ENCODE results near the gene SLN.

The SLN gene

GRCh38 chr11:107743191-107743590 is 31.3 kb upstream of the SLN start:
- H3K27me3 ChIP-seq (ENCODE audit: insufficient read depth, low read length) = peaks cover 36% of the 10 kb centered on the region
- no peaks in the 10 kb centered on the region for H3K79me2 ChIP-seq (ENCODE audit: control insufficient read depth, insufficient read depth, low read length, unreplicated experiment)
- no peak overlapping the region for H2AFZ ChIP-seq (ENCODE audit: low read length, unreplicated experiment)
- H3K36me3 ChIP-seq (ENCODE audit: insufficient read depth, low read length) = no peaks in the 10 kb centered on the region
- no peak overlapping the region for H3K4me3 ChIP-seq (ENCODE audit: low read depth, low read length)
- no peaks in the 10 kb centered on the region for H3K4me1 ChIP-seq (ENCODE audit: control insufficient read depth, insufficient read depth, low read length, unreplicated experiment)
- no peak overlapping the region for H3K27ac ChIP-seq (ENCODE audit: low read depth, low read length)

GRCh38 chr11:107741044-107741823 is 29.4 kb upstream of the SLN start:
- Histone ChIP-seq H3K36me3 (ENCODE audit: insufficient read depth, low read length) (no peaks in the 10 kb centered on the region), H2AFZ (ENCODE audit: low read length, unreplicated experiment) (no peak overlapping the region), H3K4me3 (ENCODE audit: low read depth, low read length) (no peak overlapping the region), H3K27ac (ENCODE audit: low read depth, low read length) (no peak overlapping the region), H3K4me1 (ENCODE audit: control insufficient read depth, insufficient read depth, low read length, unreplicated experiment) (no peaks in the 10 kb centered on the region), H3K27me3 (ENCODE audit: insufficient read depth, low read length) (peaks cover 35% of the 10 kb centered on the region), H3K79me2 (ENCODE audit: control insufficient read depth, insufficient read depth, low read length, unreplicated experiment) (no peaks in the 10 kb centered on the region)

GRCh38 chr11:107740271-107740670 is 28.4 kb upstream of the SLN start:
- Histone ChIP-seq H3K27me3 (ENCODE audit: insufficient read depth, low read length) (peaks cover 34% of the 10 kb centered on the region), H3K79me2 (ENCODE audit: control insufficient read depth, insufficient read depth, low read length, unreplicated experiment) (no peaks in the 10 kb centered on the region), H3K27ac (ENCODE audit: low read depth, low read length) (no peak overlapping the region), H3K4me1 (ENCODE audit: control insufficient read depth, insufficient read depth, low read length, unreplicated experiment) (no peaks in the 10 kb centered on the region), H3K36me3 (ENCODE audit: insufficient read depth, low read length) (no peaks in the 10 kb centered on the region), H2AFZ (ENCODE audit: low read length, unreplicated experiment) (no peak overlapping the region), H3K4me3 (ENCODE audit: low read depth, low read length) (no peak overlapping the region)

- H3K4me1 ChIP-seq (ENCODE audit: control insufficient read depth, insufficient read depth, low read length, unreplicated experiment) = no peaks in the 10 kb centered on the region
- no peak overlapping the region for H2AFZ ChIP-seq (ENCODE audit: low read length, unreplicated experiment)
- no peak overlapping the region for H3K27ac ChIP-seq (ENCODE audit: low read depth, low read length)
Observed at GRCh38 chr11:107736546-107736945, 24.7 kb upstream of the SLN start.

GRCh38 chr11:107733518-107733917 is 21.7 kb upstream of the SLN start:
- Histone ChIP-seq H3K79me2 (ENCODE audit: control insufficient read depth, insufficient read depth, low read length, unreplicated experiment) (no peaks in the 10 kb centered on the region), H3K4me1 (ENCODE audit: control insufficient read depth, insufficient read depth, low read length, unreplicated experiment) (no peaks in the 10 kb centered on the region), H2AFZ (ENCODE audit: low read length, unreplicated experiment) (no peak overlapping the region), H3K27me3 (ENCODE audit: insufficient read depth, low read length) (peaks cover 34% of the 10 kb centered on the region), H3K27ac (ENCODE audit: low read depth, low read length) (no peak overlapping the region), H3K36me3 (ENCODE audit: insufficient read depth, low read length) (no peaks in the 10 kb centered on the region), H3K4me3 (ENCODE audit: low read depth, low read length) (no peak overlapping the region)

More at GRCh38 chr11:107736546-107736945, 24.7 kb upstream of the SLN start:
- peaks cover 38% of the 10 kb centered on the region for H3K27me3 ChIP-seq (ENCODE audit: insufficient read depth, low read length)
- no peaks in the 10 kb centered on the region for H3K79me2 ChIP-seq (ENCODE audit: control insufficient read depth, insufficient read depth, low read length, unreplicated experiment)
- no peak overlapping the region for H3K4me3 ChIP-seq (ENCODE audit: low read depth, low read length)
- H3K36me3 ChIP-seq (ENCODE audit: insufficient read depth, low read length) = no peaks in the 10 kb centered on the region

GRCh38 chr11:107732689-107733051 is 20.8 kb upstream of the SLN start:
- Histone ChIP-seq H3K79me2 (ENCODE audit: control insufficient read depth, insufficient read depth, low read length, unreplicated experiment) (no peaks in the 10 kb centered on the region), H3K27ac (ENCODE audit: low read depth, low read length) (no peak overlapping the region), H3K4me1 (ENCODE audit: control insufficient read depth, insufficient read depth, low read length, unreplicated experiment) (no peaks in the 10 kb centered on the region), H2AFZ (ENCODE audit: low read length, unreplicated experiment) (no peak overlapping the region), H3K4me3 (ENCODE audit: low read depth, low read length) (no peak overlapping the region), H3K36me3 (ENCODE audit: insufficient read depth, low read length) (no peaks in the 10 kb centered on the region), H3K27me3 (ENCODE audit: insufficient read depth, low read length) (peaks cover 28% of the 10 kb centered on the region)

- Histone ChIP-seq H3K27ac (ENCODE audit: low read depth, low read length) (no peak overlapping the region), H3K27me3 (ENCODE audit: insufficient read depth, low read length) (peaks cover 29% of the 10 kb centered on the region), H2AFZ (ENCODE audit: low read length, unreplicated experiment) (no peak overlapping the region), H3K4me3 (ENCODE audit: low read depth, low read length) (no peak overlapping the region), H3K36me3 (ENCODE audit: insufficient read depth, low read length) (no peaks in the 10 kb centered on the region), H3K79me2 (ENCODE audit: control insufficient read depth, insufficient read depth, low read length, unreplicated experiment) (no peaks in the 10 kb centered on the region), H3K4me1 (ENCODE audit: control insufficient read depth, insufficient read depth, low read length, unreplicated experiment) (no peaks in the 10 kb centered on the region)
Observed at GRCh38 chr11:107731941-107732688, 20.3 kb upstream of the SLN start.

- Histone ChIP-seq H3K79me2 (ENCODE audit: control insufficient read depth, insufficient read depth, low read length, unreplicated experiment) (no peaks in the 10 kb centered on the region), H3K4me3 (ENCODE audit: low read depth, low read length) (no peak overlapping the region), H3K27ac (ENCODE audit: low read depth, low read length) (no peak overlapping the region), H2AFZ (ENCODE audit: low read length, unreplicated experiment) (no peak overlapping the region), H3K4me1 (ENCODE audit: control insufficient read depth, insufficient read depth, low read length, unreplicated experiment) (peaks cover 14% of the 10 kb centered on the region), H3K36me3 (ENCODE audit: insufficient read depth, low read length) (no peaks in the 10 kb centered on the region), H3K27me3 (ENCODE audit: insufficient read depth, low read length) (peaks cover 27% of the 10 kb centered on the region)
Observed at GRCh38 chr11:107722662-107723061, 10.8 kb upstream of the SLN start.

GRCh38 chr11:107721207-107721606 is 9.4 kb upstream of the SLN start:
- Histone ChIP-seq H3K36me3 (ENCODE audit: insufficient read depth, low read length) (no peaks in the 10 kb centered on the region), H3K79me2 (ENCODE audit: control insufficient read depth, insufficient read depth, low read length, unreplicated experiment) (no peaks in the 10 kb centered on the region), H3K27ac (ENCODE audit: low read depth, low read length) (no peak overlapping the region), H2AFZ (ENCODE audit: low read length, unreplicated experiment) (no peak overlapping the region), H3K4me1 (ENCODE audit: control insufficient read depth, insufficient read depth, low read length, unreplicated experiment) (peaks cover 14% of the 10 kb centered on the region), H3K4me3 (ENCODE audit: low read depth, low read length) (no peak overlapping the region), H3K27me3 (ENCODE audit: insufficient read depth, low read length) (peaks cover 20% of the 10 kb centered on the region)

GRCh38 chr11:107720303-107720774 is 8.5 kb upstream of the SLN start:
- Histone ChIP-seq H3K27me3 (ENCODE audit: insufficient read depth, low read length) (peaks cover 20% of the 10 kb centered on the region), H3K4me3 (ENCODE audit: low read depth, low read length) (no peak overlapping the region), H2AFZ (ENCODE audit: low read length, unreplicated experiment) (no peak overlapping the region), H3K4me1 (ENCODE audit: control insufficient read depth, insufficient read depth, low read length, unreplicated experiment) (peaks cover 14% of the 10 kb centered on the region), H3K36me3 (ENCODE audit: insufficient read depth, low read length) (no peaks in the 10 kb centered on the region), H3K27ac (ENCODE audit: low read depth, low read length) (no peak overlapping the region), H3K79me2 (ENCODE audit: control insufficient read depth, insufficient read depth, low read length, unreplicated experiment) (no peaks in the 10 kb centered on the region)

Measured in ACC112 (cell line).